HPDE6-E6E7 (cell line): ENCODE results near the gene HOXA3.

Source experiments
- DNase-seq: peaks from one replicate; pipeline ENCODE4 v3.0.0; 2011; ENCODE audit warnings: missing footprints; ENCODE audit errors: extremely low spot score

HOXA3 gene

GRCh38 chr7:27114881-27115220 is 37.5 kb downstream of the HOXA3 start:
- DNase-seq: no peak

GRCh38 chr7:27113991-27114769 is 38.2 kb downstream of the HOXA3 start:
- DNase-seq: no peak

- DNase-seq: no peak
Observed at GRCh38 chr7:27112955-27113949, 39.1 kb downstream of the HOXA3 start.

- DNase-seq: no peak
Observed at GRCh38 chr7:27112361-27112760, 40.0 kb downstream of the HOXA3 start.

- DNase-seq: no peak
Observed at GRCh38 chr7:27111751-27112277, 40.6 kb downstream of the HOXA3 start.

- DNase-seq: no peak
Observed at GRCh38 chr7:27111042-27111750, 41.2 kb downstream of the HOXA3 start.

GRCh38 chr7:27110186-27111031 is 42.0 kb downstream of the HOXA3 start:
- DNase-seq: no peak

- no peak for DNase-seq
Observed at GRCh38 chr7:27109466-27110185, 42.8 kb downstream of the HOXA3 start.

- no peak for DNase-seq
Observed at GRCh38 chr7:27108390-27109127, 43.8 kb downstream of the HOXA3 start.

- DNase-seq: no peak
Observed at GRCh38 chr7:27107391-27108381, 44.7 kb downstream of the HOXA3 start.

- DNase-seq: no peak
Observed at GRCh38 chr7:27106901-27107240, 45.5 kb downstream of the HOXA3 start.

GRCh38 chr7:27106181-27106900 is 46.0 kb downstream of the HOXA3 start:
- no peak for DNase-seq

GRCh38 chr7:27105301-27106031 is 46.9 kb downstream of the HOXA3 start:
- no peak for DNase-seq

- DNase-seq: no peak
Observed at GRCh38 chr7:27104341-27105058, 47.9 kb downstream of the HOXA3 start.

GRCh38 chr7:27103489-27104226 is 48.7 kb downstream of the HOXA3 start:
- DNase-seq: no peak
